Superior temporal gyrus (tissue), 1 donor: ENCODE data around the gene AJM1.

Experiments used
- DNase-seq: peaks from one replicate; pipeline ENCODE4 v3.0.0-alpha.2; 2016; ENCODE audit errors: extremely low spot score

The AJM1 gene

DNA sequence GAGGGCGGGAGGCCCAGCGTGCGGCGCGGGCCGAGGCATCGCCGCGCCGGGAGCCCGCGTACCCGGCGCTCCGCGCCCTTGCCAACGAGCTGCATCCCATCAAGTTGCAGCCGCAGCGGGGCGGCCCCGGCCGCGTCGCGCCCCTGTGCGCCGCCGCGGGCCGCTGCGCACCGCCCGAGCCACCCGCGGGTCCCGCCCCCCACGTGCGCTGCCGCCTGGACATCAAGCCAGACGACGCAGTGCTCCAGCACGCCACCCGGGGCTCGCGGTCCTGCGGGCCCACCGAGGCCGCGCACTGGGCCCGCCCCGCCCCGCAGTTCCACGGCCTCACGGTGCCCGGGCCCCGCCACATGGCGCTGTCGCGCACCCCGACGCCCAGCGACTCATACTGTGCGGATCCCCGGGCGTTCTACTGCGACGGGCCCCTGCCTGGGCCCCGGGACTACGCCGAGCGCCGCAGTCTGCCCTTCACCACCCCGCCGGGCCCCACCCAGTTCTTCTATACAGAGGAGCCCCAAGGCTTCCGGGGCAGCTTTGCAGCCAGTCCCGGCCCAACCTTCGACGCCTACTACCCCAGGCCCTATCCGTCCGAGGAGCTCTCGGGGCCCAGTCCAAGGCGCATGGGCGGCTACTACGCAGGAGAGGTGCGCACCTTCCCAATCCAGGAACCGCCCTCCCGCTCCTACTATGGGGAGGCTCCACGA lies 2.6 kb downstream of the AJM1 start:
- DNase-seq: no peak

- DNase-seq: no peak
These were observed 3.4 kb downstream of the AJM1 start for GRCh38 chr9:136845465-136846260.

- DNase-seq: no peak
These were observed 4.3 kb downstream of the AJM1 start for GRCh38 chr9:136846376-136847087.

- no peak for DNase-seq
These were observed 5.0 kb downstream of the AJM1 start for GRCh38 chr9:136847088-136847825.

DNA sequence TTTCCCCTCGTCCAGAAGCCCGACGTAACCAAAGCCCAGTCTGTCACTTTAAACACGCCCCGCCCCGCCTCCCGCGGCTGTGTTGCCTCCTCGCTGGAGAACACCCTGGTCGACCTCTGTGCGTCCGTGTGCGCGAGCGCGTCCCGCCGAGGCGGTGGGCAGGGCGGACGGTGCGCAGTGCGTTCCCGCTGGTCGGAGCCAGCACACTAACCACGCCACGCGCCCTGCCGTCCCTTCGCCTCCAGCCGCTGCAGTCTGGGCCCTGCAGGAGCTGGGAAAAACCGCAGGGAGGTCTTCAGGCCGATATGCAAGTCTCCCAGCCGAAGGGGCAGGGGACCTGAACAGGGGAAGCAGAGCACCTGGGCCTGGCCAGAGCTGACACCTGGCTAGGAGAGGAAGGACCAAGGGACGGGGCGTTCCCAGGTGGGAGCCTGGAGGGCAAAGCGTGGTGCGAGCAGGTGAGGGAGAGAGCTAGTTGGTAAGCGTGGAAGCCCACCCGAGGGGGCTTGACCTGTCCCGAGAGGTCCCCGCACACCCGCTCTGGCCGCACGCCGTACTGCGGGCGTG lies 5.6 kb downstream of the AJM1 start:
- DNase-seq: no peak

DNA sequence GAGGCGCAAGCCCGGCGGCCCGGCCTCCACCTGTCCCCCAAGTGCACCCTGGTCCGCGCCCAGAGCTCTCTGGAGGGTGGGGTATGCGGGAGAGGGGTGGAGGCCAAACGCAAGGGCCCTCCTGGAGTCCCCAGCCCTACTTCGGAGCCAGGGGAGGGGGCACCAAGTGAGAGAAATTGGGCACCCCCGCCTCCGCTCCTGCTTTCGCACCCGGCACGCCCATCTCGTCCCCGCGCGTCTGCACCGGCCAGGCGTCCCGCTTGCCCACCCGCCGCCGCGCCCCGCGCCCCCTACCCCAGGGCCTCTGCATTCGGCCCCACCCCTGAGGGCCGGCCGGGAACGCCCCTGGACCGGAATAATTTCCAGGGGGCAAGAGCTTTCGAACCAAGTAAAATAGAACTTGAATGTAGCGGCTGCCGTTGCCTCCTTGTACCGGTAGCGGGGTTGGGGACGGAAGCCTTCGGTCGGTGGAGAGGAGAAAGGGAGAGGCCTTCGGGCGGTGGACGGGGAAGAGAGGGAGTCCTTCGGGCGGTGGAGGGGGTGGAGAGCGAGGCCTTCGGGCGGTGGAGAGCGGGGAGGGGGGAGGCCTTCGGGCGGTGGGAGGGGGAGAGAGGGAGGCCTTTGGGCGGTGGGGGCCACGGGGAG lies 6.2 kb downstream of the AJM1 start:
- DNase-seq: peak; percentile 21

GRCh38 chr9:136849038-136849959 lies 7.0 kb downstream of the AJM1 start, which contains the start of gene PHPT1:
Gene PHPT1, plus strand, starts transcription at chr9:136849409. Its CDS starts 22 bp downstream, at chr9:136849431.
- peak; percentile 99 for DNase-seq

- no peak for DNase-seq
These were observed 7.9 kb downstream of the AJM1 start for GRCh38 chr9:136849960-136850865.

GRCh38 chr9:136850866-136851775 lies 8.8 kb downstream of the AJM1 start:
- DNase-seq: no peak

GRCh38 chr9:136851941-136852663 lies 9.8 kb downstream of the AJM1 start, which contains the start of gene MAMDC4:
Gene MAMDC4, plus strand, starts transcription at chr9:136852346. Its CDS starts 71 bp downstream, at chr9:136852417.
- DNase-seq: no peak

GRCh38 chr9:136852664-136853595 lies 10.7 kb downstream of the AJM1 start:
- DNase-seq: no peak

GRCh38 chr9:136853596-136854112 lies 11.4 kb downstream of the AJM1 start:
- DNase-seq: no peak

GRCh38 chr9:136854113-136854841 lies 12.0 kb downstream of the AJM1 start:
- no peak for DNase-seq

GRCh38 chr9:136854842-136855460 lies 12.7 kb downstream of the AJM1 start:
- DNase-seq: no peak
